GM18868 (cell line): ENCODE measurements around the gene SRPRA.
"Not testable (repeated sequence)": the region's sequence is repeated elsewhere in the genome, so short reads cannot be mapped to it uniquely, and the experiment has no call there.

ENCODE experiments used
- ATAC-seq: cut with Tn5 transposase; IDR thresholded peaks from one replicate; pipeline ENCODE4 v1.9.1; 2021; ENCODE audit warnings: mild to moderate bottlenecking, moderate library complexity; ENCODE audit not compliant: unreplicated experiment

The SRPRA gene

GRCh38 chr11:126268708-126269579 lies at the start of gene SRPRA, which contains the start of gene FOXRED1:
Gene SRPRA, minus strand, starts transcription at chr11:126268895. Its CDS starts 91 bp downstream, at chr11:126268804.
Gene FOXRED1, plus strand, starts transcription at chr11:126269154. Its CDS starts 53 bp downstream, at chr11:126269207.
- ATAC-seq = peak; percentile 98

- peak; percentile 44 for ATAC-seq
Observed at GRCh38 chr11:126317756-126318573, 49.3 kb upstream of the SRPRA start.

- no peak for ATAC-seq
Observed at GRCh38 chr11:126317432-126317755, 48.7 kb upstream of the SRPRA start.

- no peak for ATAC-seq
Observed at GRCh38 chr11:126313826-126314225, 45.1 kb upstream of the SRPRA start.

GRCh38 chr11:126312961-126313360 lies 44.3 kb upstream of the SRPRA start:
- no peak for ATAC-seq

- peak; percentile 86 for ATAC-seq
Observed at GRCh38 chr11:126311401-126312291, 43.0 kb upstream of the SRPRA start.

GRCh38 chr11:126310992-126311310 lies 42.3 kb upstream of the SRPRA start:
- no peak for ATAC-seq

GRCh38 chr11:126310200-126310991 lies 41.7 kb upstream of the SRPRA start:
- peak; percentile 26 for ATAC-seq

- not testable (repeated sequence) for ATAC-seq
Observed at GRCh38 chr11:126308771-126309170, 40.1 kb upstream of the SRPRA start.

GRCh38 chr11:126308271-126308671 lies 39.6 kb upstream of the SRPRA start:
- no peak for ATAC-seq

GRCh38 chr11:126307706-126308105 lies 39.0 kb upstream of the SRPRA start:
- ATAC-seq = no peak

GRCh38 chr11:126305699-126306098 lies 37.0 kb upstream of the SRPRA start:
- peak; percentile 51 for ATAC-seq

- ATAC-seq = peak; percentile 41
Observed at GRCh38 chr11:126304457-126305075, 35.9 kb upstream of the SRPRA start.

- ATAC-seq = peak; percentile 88
Observed at GRCh38 chr11:126303623-126304456, 35.1 kb upstream of the SRPRA start, which contains the start of gene DCPS. Gene DCPS, plus strand, starts transcription at chr11:126304060. Its CDS starts 21 bp downstream, at chr11:126304081.

GRCh38 chr11:126297004-126297403 lies 28.3 kb upstream of the SRPRA start:
- ATAC-seq = no peak

- ATAC-seq = no peak
Observed at GRCh38 chr11:126293726-126294125, 25.0 kb upstream of the SRPRA start.

- ATAC-seq = no peak
Observed at GRCh38 chr11:126290887-126291286, 22.2 kb upstream of the SRPRA start.

- no peak for ATAC-seq
Observed at GRCh38 chr11:126288237-126288636, 19.5 kb upstream of the SRPRA start.

- ATAC-seq = peak; percentile 43
Observed at GRCh38 chr11:126284829-126285228, 16.1 kb upstream of the SRPRA start.
